ENCODE data around the gene PCID2.

Gene PCID2

GRCh38 chr13:113152984-113153809 lies 55.3 kb downstream of the PCID2 start:
- TF ChIP-seq CTCF (IDR thresholded peaks at IDR 0.05; ENCODE audit: insufficient read depth, missing control alignments), result no peak
- no peak for FAIRE-seq

DNA sequence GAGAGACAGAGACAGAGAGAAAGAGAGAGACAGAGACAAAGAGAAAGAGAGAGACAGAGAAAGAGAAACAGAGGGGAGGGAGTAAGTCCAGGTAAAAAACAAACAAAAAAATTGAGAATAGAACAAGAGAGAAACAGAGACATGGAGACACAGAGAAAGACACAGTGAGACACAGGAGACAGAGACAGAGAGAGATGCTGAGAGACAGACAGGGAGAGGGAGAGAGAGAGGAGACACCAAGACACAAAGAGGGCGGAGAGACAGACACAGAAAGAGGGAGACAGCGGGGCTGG lies 55.8 kb downstream of the PCID2 start:
- DNase-seq (ENCODE audit: insufficient read length, low spot score) (no peak), FAIRE-seq (no peak)
- no peak for TF ChIP-seq CTCF (IDR thresholded peaks at IDR 0.05; ENCODE audit: insufficient read depth, missing control alignments)

More at GRCh38 chr13:113152984-113153809, 55.3 kb downstream of the PCID2 start:
- DNase-seq (ENCODE audit: insufficient read length, low spot score), result no peak

DNA sequence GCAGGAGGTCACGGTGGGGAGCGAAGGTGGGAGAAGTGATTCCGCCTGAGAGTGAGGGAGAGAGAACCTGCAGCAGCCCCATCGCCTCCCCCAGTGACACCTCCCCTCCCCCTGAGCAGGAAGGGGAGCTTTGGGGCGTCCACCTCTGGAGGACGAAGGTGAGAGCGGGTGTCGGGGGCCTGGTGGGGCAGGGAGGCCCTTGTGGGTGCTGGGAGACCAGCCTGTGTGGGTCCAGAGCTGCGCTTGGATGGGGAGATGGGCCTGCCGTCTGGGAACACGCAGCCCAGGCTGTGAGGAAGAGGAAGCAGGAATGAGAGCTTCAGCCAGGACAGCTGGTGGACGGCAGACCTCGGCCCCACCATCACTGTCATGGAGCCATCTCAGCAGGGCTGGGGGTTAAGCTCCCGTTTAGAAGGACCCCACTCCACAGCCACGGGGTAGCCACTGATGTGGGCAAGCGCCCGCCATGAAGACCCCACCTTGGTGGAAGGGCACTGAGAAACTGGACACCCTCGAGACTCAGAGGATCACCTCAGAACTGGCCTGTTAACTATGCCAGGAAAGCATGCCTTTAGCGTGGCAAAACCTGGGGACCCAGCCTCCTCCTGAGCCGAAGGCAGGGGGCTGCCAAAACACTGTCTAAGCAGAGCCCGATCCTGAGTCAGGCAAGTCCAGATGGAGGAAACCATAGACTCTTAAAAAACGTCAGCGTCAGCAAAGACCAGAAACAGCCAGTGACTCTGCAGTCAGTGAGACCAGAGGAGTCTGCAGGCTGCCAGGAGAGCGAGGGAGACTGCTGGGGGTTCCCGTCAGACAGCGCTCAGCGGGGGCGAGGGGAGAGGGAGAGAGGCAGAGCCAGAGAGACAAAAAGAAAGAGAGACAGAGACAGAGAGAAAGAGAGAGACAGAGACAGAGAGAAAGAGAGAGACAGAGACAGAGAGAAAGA lies 56.5 kb downstream of the PCID2 start:
- TF ChIP-seq CTCF (IDR thresholded peaks at IDR 0.05; ENCODE audit: insufficient read depth, missing control alignments), result no peak
- DNase-seq (ENCODE audit: insufficient read length, low spot score) (no peak), FAIRE-seq (no peak)

DNA sequence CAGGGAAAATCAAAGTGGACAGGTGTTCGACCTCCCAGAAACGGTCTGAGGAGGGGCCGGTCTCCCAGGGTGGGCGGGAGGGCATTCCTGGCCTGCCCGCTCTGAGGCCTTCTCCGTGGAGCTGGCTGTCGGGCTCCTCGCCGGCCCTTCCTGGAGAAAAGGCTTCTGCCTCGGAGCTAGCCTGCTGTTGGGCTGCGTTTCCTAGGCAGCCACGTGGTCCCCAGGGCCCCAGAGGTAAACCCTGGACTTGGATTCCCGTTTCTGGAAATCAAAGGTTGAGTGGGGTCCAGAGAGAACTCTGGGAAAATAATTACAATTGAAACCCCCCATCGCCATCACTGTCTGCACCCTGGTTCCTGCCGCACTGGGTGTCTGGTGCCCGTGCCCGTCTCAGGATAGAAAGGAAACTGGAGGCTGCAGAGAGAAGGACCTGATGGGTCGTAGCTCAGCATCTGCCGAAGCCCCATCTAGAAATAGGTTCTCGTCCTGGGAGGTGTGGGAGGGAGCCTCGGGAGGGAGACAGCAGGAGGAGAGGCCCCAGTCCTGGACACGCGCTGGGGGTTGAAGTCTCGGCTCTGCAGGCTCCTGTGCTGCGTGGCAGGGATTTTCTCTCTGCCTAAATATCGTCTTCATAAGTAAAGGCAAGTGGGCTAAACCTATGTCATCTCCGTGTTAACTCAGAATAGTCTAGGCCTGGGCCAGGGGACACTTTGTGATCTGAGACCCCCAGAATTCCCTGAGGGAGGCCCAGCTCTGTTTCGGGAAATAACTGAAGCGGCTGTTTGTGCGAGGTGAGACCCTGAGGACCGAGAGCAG lies 57.7 kb downstream of the PCID2 start:
- FAIRE-seq, result no peak
- no peak for DNase-seq (ENCODE audit: insufficient read length, low spot score)
- no peak for TF ChIP-seq CTCF (IDR thresholded peaks at IDR 0.05; ENCODE audit: insufficient read depth, missing control alignments)

GRCh38 chr13:113149711-113150549 lies 58.5 kb downstream of the PCID2 start:
- TF ChIP-seq CTCF (IDR thresholded peaks at IDR 0.05; ENCODE audit: insufficient read depth, missing control alignments), result no peak
- no peak for DNase-seq (ENCODE audit: insufficient read length, low spot score)

DNA sequence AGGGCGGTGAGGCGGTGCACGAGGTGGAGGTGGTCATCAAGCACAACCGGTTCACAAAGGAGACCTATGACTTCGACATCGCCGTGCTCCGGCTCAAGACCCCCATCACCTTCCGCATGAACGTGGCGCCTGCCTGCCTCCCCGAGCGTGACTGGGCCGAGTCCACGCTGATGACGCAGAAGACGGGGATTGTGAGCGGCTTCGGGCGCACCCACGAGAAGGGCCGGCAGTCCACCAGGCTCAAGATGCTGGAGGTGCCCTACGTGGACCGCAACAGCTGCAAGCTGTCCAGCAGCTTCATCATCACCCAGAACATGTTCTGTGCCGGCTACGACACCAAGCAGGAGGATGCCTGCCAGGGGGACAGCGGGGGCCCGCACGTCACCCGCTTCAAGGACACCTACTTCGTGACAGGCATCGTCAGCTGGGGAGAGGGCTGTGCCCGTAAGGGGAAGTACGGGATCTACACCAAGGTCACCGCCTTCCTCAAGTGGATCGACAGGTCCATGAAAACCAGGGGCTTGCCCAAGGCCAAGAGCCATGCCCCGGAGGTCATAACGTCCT lies 59.4 kb downstream of the PCID2 start:
- FAIRE-seq (no peak), DNase-seq (ENCODE audit: insufficient read length, low spot score) (no peak)
- no peak for TF ChIP-seq CTCF (IDR thresholded peaks at IDR 0.05; ENCODE audit: insufficient read depth, missing control alignments)

More at GRCh38 chr13:113149711-113150549, 58.5 kb downstream of the PCID2 start:
- no peak for FAIRE-seq
